HG03175 (cell line): ENCODE results near the gene NEUROG3.
"Not testable (repeated sequence)": the region's sequence is repeated elsewhere in the genome, so short reads cannot be mapped to it uniquely, and the experiment has no call there.

Experiments
- ATAC-seq: cut with Tn5 transposase; IDR thresholded peaks from one replicate; pipeline ENCODE4 v1.9.1; 2021; ENCODE audit warnings: mild to moderate bottlenecking, moderate library complexity; ENCODE audit not compliant: unreplicated experiment

The NEUROG3 gene

DNA sequence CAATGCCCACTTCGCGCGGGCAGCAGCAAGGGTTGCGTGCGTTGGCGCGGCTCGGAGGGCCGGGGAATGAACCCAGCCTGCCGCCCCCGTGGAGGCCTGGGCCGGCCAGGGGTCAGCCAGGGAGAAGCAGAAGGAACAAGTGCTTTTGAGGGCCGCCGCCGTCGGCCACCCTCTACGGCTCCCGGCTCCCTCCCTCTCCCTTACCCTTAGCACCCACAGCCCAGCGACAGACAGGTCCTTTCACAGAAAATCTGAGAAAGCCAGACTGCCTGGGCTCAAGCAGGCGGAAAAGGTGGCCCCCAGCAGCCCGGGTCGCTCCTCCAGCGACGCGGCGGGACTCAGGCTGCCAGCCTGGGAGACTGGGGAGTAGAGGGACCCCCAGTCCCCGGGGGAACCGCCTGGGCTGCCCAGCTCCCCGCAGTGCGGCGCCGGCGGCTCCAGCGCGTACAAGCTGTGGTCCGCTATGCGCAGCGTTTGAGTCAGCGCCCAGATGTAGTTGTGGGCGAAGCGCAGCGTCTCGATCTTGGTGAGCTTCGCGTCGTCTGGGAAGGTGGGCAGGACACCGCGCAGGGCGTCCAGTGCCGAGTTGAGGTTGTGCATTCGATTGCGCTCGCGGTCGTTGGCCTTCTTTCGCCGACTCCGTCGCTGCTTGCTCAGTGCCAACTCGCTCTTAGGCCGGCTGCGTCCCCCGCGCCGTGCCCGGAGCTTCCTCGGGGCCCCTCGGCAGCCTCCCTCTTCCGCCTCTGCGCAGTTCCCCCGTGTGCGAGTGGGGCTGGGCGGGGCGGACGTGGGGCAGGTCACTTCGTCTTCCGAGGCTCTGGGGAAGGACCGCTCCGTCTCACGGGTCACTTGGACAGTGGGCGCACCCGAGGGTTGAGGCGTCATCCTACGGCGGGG lies 815 bp downstream of the NEUROG3 start:
- ATAC-seq, result no peak

DNA sequence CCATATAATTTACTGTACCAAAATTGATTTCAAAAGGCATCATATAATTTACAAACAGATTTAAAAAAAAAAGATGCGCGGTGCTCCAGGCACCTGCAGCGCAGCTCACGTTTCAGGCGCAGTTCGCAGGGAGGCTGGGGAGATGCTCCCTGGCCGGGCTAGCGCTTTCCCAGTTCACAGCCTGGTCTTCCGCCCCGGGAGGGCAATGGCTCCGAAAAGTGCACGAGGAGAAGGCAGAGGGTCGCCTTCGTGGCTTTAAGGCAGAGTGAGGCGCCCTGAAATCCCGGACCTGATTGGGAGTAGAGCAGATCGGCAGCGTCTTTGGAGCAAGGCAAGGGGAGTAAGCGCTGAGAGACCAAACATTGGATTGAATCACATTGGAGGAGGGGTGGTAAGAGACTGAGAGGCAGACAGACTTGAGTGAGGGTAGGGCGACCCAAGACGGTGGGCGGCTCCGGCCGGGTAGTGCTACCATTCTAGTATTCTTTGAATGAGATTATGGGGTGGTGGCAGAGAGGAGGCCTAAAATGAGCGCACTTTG lies 1.5 kb downstream of the NEUROG3 start:
- no peak for ATAC-seq

DNA sequence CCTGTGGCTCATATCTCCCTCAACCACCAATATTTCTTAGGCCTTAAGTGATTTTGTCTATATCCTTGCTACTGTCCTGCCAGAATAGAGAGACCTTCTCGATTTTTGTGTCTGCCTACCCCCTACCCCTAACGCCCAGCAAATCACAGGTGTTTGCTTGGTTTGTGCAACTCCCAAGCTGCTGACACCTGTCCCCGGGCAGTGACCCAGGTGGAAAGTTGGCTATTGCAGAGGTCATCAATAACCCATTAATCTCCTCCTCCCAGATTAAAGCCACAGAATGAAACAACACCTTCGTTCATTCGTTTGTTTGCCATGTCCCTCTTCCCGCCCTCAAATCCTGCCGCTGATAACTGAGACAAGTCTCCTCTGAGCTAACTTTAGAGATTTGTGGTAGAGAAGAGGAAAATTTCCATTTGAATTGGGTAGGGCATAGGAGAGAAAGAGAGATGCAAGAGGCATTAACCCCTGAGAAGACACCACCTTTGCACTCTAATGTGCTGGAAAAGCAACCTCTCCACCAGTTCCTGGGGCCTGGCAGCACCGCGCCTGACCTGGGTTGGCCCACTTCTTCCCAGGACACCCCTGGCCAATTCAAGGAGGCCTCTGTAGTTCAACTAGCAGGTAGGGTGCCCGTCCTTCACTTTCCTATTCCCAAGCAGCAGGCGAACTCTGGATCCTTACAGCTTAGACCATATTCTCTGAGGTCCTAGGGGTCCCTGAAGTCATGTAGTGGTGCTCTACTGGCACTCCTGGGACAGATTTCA lies 3.0 kb downstream of the NEUROG3 start:
- ATAC-seq, result no peak

DNA sequence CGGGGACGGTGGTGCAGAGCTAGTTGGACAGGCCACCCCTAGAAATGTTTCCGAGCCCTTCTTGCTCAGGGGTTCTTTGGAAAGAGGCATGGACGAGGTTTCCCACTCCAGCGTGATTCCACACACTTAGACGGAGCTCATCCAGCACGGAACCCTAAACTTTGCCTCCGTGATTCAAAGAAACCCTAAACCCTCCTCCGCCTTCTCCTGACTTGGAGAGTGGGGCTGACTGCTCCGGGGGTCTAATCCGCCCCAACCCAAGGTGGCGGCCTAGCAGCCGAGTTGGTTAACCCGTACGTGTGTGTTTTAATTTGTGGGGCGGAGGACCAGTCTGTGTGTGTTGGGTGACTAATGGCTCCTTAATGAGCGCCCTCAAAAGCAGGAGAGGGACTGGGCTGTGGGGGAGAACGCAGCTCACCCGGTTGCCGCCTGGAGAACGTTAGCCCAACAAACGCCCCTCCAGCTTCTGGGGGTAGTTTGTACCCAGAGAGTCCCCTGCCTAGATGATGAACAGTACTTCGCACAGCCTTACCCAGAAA lies 3.8 kb downstream of the NEUROG3 start:
- no peak for ATAC-seq

DNA sequence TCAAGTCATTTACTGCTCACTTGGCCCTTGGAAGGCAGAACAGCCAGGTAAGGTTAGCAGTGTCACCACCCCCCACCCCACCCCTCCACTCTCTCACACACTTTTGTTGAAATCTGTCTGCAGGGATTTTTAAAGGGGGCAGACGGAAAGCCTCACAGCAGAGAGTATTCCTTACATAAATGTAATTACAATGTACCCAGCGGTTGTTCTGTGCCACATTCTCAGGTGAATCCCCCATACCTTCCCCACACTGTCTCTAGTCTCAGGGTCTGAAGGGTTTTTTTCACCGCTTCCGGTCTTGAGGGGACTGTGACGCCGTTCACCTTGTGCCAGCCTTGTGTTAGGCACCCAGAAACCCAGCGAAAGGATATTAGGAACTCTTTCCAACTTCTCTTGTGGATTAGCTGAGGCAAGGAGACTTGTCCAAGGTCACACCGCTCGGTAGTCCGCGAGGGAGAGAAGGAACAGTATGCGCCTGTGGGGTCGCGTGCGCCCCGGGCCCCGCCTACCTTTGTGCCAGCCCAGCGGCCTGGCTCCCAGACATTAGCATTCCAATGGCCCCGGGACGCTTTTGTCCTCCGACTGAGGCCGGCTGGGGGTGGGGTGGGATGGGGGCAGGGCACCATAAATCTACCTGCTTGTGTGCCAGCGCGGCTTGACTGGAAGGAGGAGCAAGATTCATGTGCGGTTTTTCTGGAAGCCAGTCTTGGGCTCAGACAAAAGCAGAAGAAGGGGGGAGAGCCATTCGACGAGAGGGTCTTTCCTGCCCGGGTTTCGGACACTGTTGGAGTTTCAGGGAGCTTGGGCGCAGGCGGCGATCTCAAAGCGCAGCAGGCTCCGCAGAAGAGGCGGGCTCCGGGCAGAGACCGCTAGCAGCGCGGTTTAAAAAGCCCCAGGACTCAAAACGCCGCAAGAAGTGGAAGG lies 4.5 kb downstream of the NEUROG3 start:
- ATAC-seq, result no peak

DNA sequence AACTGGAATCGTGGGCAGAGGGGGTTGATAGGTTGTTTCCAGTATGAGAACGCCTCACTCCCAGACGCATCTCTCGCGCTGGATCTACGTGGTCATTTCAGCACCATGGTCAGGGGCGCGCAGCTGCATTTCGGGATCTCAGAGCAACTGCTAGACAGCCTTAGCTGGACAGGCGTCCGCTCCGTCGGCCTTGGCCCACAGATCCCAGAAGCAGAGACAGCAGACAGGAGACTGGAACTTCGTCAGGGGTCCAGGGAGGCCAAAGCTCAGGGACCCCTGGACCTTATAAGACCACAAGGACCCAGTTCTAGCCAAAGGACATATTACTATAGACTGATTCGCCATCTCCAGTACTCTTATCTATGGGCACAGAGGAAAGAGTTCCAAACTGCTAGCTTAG lies 5.3 kb downstream of the NEUROG3 start:
- no peak for ATAC-seq

DNA sequence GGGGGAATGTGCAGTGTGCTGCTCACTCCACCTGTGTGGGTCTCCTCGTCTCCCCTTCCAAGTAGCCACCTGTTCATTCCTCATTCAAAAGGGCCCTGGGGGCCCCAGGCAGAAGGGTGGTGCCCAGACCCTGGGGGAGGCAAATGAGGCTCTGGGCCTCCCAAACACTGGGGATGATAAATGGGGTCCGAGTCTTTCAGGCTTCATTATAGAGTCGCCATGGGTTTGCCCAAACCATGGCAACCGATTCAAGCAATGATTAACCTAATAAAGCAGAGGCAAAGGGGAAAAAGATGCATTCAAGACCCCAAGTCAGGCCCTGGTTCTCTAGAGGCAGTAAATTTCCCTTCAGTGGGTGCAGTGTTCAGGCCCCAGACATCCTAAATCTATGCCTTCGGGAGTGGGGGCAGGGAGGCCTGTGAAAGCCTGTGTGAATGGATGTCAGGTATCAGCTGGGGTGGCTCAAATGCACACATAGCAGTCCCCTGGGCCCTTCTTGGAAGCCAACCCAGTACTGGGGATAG lies 10.4 kb downstream of the NEUROG3 start:
- no peak for ATAC-seq

DNA sequence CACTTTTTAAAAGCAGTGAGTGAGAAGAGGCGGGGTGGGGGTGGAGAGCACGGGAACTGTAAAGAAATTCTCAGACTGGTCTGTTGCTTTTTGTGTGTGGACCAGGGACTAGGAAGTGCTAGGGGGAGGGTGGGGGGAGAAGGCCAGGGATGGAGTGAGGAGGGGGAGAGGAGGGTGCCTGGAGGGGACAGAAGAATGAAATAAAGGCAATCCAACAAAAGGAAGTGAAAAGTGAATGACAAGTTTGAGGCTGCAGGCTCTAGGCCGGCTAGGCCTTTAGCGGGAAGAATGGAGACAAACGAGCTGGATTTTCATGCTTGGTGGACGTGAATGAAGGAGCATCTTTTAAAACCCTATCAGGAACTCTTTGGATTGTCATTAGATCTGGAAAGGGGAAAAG lies 13.7 kb downstream of the NEUROG3 start:
- ATAC-seq, result no peak

DNA sequence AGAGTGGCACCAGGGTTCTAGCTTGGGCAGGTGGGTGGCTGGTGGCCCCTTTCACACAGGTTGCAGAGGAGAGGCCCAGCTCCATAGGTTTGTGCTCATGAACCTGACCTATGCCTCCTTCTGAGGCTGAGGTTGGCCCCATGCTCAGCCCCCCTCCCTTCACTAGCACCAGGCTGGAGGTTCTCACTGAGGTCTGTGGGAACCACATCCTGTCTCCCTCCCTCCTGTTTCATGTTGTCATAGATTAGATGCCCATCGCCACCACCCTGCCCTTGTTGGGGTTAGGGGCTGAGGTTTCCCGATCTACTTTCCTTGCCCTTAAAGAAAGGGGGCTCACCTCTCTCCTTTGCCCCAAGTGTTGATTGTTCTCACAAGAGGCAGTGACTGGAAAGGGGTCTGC lies 14.7 kb downstream of the NEUROG3 start:
- ATAC-seq, result no peak

DNA sequence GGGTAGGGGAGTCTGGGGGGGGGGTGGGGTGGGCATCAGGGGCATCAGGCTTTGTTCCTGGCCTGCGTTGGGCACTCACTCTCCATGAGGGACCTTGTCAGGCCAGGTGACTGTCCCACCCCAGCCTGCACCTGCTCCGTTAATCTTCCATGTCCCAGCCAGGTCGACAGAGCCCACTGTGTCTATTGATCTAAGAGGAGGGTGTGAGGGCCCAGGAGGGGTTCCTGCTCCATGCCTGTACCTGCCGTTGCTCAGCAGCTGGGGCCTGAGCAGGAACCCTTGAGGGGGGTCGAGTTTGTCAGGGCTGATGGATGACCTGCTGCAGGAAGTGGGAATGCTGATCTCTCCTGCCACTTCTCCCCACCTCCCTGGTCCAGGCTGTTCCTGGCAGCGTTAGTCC lies 18.6 kb downstream of the NEUROG3 start:
- no peak for ATAC-seq

DNA sequence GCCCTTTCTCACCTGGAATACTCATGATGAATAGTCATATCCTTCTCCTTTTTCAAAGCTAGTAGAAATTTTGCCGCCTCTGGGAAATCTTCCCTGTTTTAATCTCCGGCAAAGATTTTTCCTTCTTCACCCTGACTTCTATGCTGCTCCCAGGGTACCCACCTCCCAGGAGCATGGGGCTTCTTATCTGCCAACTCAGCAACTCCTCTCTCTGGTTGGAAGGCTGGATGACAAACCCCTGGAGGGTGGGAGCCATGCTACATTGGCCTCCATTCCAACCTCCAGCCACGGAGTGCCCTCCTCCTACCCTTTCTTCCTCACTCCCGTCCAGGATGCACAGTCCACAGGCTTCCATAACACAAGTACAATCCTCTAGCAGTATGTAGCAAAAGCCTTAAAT lies 19.9 kb downstream of the NEUROG3 start:
- no peak for ATAC-seq

DNA sequence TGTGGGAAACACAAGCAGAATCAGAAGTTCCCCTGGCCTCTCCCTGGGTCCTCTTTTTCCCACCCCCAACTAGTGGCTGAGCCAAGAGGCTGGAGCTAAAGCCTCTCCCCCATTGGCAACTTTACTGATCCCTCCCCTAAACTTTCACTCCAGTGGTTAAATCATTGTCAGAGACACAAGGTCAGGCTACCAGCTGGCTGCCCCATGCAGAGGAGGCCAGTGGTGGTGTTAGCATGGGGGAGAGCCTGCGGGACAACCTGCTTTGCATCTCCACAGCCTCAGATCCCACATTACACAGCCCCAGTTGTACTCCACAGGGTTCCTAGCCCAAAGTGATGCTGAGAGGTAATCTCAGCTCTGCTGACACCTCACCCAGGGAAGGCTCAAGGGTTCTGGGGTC lies 21.0 kb downstream of the NEUROG3 start:
- ATAC-seq, result no peak

DNA sequence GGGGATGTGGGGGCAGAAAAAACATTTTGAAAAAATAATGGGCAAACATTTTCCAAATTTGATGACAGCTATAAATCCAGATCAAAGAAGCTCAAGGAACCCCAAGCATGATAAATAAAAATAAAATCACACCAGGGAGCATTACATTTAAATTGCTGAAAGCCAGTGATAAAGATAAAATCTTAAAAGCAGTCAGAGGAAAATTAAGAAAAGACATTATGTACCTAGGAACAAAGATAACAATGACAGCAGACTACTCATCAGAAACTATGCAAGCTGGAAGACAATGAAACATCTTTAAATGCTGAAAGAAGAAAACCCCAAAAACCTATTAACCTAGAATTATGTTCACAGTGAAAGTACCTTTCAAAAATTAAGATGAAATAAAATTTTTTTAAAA lies 23.3 kb downstream of the NEUROG3 start:
- ATAC-seq, result no peak

DNA sequence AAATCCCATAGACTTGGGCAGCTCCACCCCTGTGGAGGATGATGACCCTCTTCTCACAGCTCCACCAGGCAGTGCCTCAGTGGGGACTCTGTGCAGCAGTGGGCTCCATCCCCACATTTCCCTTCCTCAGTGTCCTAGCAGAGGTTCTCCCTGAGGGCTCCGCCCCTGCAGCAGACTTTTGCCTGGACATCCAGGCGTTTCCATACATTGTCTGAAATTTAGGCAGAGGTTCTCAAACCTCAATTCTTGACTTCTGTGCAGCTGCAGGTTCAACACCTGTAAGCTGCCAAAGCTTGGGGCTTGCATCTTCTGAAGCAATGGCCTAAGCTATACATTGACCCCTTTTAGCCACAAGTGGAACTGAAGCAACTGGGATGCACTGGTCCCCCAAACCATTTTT lies 31.8 kb downstream of the NEUROG3 start:
- ATAC-seq, result no peak

DNA sequence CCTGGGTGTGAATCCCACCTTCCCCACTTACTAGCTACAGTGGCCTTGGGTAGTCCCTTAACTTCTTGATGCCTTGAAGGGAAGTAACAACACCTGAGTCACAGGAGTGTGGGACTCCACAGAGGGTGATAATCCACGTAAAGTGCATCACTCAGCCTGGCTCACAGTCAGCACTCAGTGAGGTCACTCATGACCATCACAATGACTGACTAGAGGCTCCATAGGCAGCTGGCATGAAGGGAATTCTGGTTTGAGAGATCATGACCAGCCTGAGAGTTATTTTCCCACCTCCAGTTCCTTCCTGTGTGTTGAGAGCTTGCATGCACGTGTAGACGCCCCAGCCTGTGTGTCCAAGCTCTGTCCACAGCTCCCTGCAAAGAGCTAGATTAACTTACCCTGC lies 34.8 kb downstream of the NEUROG3 start:
- no peak for ATAC-seq

DNA sequence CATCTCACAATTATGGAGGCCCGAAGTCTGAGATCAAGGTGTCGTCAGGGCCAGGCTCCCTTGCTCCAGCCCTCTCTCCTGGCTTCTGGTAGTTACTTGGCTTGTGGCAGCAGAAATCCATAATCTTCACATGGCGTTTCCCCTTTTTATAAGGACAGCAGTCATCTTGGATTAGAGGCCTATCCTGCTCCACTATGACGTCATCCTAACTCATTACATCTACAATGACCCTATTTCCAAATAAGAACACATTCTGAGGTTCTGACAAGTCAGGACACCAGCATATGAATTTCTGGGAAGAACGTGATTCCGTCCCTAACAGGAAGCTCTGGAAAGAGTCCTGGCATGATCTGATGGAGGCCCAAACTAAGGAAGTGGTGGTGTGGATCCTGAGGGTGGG lies 35.8 kb downstream of the NEUROG3 start:
- no peak for ATAC-seq

DNA sequence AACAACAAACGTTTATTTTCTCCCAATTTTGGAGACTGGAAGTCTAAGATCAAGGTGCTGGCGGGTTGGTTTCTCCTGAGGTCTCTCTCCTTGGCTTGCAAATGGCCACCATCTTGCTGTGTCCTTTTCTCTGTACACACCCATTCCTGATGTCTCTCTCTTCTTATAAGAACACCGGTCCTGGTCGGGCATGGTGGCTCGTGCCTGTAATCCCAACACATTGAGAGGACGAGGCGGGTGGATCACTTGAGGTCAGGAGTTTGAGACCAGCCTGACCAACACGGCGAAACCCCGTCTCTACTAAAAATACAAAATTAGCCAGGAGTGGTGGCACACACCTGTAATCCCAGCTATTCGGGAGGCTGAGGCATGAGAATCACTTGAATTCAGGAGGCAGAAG lies 36.7 kb downstream of the NEUROG3 start:
- not testable (repeated sequence) for ATAC-seq

DNA sequence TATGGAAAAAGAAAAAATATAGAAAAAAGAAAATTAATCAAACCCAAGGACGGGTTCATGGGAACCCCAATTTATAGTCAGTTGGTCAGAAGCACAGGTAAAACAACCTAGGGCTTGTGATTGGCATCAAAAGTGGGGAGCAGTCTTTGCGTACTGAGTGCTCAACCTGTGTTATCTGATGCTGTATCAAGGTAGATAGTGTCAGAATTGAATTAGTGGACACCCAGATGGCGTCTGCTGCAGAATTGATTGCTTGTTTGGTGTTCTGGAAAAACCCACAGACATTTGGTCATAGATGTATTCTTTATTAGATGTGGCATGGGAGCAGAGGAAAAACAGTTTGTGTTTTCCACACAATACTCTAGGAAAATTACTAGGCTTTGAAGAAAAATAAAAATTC lies 39.6 kb downstream of the NEUROG3 start:
- no peak for ATAC-seq

DNA sequence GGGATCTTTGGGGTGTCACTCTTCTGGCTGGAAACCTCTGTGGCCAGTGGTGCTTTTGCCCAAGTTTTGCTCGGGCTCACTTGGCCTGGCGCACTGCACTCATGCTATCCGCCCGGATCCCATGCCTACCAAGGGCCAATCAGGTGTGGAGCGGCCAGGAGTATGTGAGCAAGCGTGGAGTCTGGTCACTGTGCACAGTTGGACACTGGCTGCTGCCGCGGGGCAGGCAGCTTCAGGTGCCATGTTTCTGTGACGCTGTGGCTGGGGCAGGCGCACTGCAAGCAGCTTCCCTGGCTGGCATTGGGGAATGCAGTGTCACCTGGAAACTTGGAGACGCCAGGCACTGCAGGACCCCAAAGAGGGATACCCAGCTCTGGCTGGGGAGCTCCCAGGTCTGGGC lies 45.3 kb downstream of the NEUROG3 start:
- no peak for ATAC-seq
